NCI-H1417 (cell line): ENCODE results near the gene MSL3B.
"Not testable (repeated sequence)": the region's sequence is repeated elsewhere in the genome, so short reads cannot be mapped to it uniquely, and the experiment has no call there.

Experiments used
- DNase-seq, 3 experiments: peaks; one replicate each; lab custom pipeline; 2025; lab: John Stamatoyannopoulos, UW

Gene MSL3B

DNA sequence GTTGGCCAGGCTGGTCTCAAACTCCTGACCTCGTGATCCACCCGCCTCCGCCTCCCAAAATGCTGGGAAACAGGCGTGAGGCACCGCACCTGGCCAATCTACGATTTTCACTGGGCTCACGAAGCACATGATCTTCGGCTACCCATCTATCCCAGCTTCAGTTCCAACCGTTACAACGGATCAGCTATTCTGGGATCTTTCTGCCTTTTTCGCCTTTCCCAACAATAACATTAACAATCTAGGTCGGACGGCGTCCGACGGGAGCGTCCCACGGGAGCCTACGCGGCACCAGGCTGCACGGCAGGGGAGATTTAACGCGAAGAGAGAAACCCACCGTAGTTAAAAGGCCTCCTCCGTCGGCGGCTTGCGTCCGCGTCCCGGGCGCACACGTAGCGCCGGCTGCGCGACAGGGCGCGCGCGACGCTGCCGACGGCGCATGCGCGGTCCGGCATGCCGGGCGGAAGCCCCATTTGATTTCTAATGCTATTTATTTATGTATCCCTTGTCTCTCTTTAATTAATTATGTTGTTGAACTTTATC, at the start of gene MSL3B:
Gene MSL3B, minus strand, starts transcription at position 394 of the 540 bp plus-strand sequence.
- DNase-seq = peak in 2 of 3 experiments; percentile 62 to 71

DNA sequence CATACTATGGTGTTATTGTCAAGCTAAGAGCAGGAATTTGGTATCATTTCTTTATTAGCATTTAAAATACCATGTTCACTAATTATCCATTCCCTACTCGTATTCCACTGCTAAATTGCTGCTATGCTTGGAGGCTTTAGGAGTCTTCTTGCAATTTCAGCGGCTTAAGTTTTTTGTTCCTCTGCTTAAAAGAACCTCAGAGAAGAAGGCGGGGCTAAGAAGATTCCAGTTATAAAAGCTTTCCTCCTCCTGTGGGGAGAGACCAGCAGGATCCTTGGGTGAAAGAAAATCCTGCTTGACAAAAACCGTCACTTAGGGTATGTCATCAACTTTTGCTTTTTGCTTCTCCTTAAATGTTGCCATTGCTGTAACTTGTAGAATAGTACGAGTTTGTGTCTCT, 48.9 kb upstream of the MSL3B start, which contains the start of gene TRPM8:
Gene TRPM8, plus strand, starts transcription at position 258 of the 400 bp plus-strand sequence. CDS start 9,165 bp downstream, outside the sequence.
- no peak for DNase-seq

DNA sequence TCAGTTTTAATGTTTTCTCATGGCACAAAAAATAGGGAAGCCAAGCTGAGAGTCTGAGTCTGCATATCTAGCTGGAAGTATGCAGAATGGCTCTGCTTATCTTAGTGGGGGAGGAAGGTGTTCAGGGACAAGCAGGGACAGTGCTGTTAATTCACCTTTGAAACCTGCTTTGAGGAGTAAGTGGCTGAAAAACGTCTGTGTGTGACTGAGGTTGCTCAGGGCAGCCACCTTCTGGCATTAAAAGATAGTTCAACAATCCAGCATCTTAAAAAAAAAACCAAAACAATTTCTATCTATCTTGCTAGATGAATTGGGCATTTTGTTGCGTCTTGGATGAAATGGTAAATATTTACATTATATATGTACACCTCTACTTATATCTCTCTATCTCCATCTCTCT, 46.9 kb upstream of the MSL3B start:
- peak in 2 of 3 experiments; percentile 4 to 46 for DNase-seq

DNA sequence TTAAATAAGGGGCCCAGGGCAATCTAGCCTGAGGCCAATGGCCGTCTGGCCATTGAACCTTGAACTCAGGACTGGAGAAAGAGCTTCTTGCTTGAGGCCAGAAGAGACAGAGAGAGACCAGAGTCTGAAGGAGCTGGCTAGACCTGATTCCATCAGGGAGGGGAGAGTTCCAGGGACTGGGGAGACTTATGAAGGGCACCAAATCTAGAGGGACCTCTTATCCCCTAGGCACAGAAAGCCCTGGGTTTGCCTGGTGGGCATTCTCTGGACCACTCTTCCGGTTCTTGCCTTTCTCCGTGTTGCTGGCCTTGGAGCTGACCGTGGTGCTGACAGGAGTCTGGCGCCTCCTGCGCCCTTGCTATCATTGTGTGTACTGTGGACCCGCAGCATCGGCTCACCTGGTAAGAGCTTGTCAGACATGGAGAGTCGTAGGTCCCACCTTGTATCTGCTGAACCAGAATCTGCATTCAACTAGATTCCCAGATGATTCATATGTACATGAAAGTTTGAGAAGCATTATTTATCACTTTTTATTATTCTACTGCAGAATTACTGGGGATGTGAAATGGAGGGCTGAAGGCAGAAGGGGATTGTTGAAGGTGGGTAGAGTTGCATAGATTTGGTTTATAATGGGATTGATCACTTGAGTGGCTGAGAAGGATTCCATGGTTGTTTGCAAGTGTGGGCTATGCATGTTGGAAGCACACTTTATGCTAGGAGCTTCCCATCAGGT, 44.7 kb upstream of the MSL3B start:
- DNase-seq = no peak

DNA sequence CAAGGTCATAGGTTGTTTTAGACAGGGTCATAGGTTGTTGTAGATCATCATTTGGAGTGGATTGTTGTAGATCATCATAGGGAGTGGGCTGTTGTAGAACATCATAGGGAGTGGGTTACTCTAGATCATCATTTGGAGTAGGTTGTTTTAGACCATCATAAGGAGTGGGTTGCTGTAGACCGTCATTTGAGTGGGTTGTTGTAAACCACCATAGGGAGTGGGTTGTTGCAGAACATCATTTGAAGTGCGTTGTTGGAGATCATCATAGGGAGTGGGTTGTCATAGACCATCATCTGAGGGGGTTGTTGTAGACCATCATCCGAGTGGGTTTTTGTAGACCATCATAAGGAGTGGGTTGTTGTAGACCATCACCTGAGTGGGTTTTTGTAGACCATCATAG, 39.4 kb upstream of the MSL3B start:
- DNase-seq = no peak

DNA sequence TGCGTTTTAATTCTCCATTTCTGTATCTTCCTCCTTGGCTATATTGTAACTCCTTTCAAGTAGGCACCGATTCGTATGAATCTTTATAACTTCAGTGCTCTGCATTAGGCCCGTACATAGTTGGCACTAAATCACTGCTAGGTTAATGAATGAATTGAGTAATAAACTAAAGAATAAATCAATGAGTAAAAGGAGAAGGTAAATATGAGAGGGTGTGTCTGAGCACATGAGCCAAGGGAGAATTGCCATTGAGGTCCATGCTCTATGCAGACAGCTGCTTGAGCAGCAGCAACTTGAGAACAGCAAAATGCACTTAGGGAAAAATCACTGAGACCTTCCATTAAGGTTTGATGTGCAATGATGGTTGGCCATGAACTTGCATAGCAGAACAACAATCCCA, 37.8 kb upstream of the MSL3B start:
- DNase-seq = peak in 1 of 3 experiments; percentile 48

DNA sequence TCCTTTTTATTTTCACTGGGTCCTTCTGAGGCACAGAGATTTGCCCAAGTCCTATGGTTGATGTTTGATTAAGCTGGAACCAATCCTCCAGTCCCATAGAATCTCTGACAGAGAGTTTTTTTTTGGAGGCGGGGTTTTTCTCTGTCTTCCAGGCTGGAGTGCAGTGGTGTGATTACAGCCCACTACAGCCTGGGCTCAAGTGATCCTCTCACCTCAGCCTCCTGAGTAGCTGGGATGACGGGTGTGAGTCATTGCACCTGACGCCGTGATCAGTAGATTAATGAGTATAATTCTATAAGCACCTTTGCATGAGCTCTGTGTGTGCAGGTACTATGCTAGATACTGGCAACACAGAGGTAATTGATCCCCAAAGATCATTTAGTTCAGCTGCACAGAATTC, 33.7 kb upstream of the MSL3B start:
- DNase-seq = peak in 2 of 3 experiments; percentile 3 to 15

DNA sequence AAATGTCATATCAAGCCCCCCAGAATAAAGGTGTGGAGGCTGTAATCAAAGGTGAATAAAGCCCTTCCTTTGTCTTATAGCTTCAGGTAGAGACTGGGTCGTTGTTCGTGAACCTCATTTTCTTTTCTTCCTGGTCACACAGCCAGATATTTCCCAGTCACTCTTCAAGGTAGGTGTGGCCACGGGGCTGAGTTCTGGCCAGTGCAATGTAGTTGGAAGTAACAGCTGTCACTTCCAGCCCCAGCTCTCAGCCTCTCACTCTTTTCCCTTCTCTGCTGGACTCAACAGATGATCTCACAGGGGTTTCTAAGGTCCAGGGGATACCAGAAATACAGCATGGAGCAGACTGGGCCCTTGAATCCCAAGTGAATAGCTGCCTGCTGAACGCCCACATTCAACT, 33.2 kb upstream of the MSL3B start:
- DNase-seq = no peak

DNA sequence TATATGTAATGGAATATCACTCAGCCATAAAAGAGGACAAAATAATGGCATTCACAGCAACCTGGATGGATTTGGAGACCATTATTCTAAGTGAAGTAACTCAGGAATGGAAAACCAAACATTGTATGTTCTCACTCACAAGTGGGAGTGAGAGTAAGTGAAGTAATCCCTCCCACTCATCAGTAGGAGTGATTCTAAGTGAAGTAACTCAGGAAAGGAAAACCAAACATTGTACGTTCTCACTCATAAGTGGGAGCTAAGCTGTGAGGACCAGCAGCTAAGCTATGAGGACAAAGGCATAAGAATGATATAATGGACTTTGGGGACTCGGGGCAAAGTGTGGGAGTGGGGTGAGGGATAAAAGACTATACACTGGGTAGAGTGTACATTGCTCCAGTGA, 28.1 kb upstream of the MSL3B start:
- not testable (repeated sequence) for DNase-seq

DNA sequence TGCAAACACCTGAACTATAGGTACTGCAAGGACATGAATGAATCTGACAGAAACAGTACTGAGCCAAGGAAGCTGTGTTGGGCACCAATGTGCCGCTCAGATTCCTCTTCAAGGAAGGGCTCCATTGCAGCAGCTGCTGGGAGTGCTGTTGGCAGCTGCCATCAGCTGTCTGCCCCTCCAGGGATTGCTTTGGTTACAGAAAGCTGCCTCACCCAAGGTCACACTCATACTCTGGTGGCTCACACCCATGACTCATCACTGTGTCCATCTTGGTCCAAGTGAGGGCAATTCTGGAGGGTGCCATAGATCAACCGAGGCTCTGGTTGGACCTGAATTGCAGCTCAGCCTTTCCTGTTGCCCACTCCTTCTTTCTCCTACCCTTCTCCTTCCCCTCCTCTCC, 24.6 kb upstream of the MSL3B start:
- no peak for DNase-seq

DNA sequence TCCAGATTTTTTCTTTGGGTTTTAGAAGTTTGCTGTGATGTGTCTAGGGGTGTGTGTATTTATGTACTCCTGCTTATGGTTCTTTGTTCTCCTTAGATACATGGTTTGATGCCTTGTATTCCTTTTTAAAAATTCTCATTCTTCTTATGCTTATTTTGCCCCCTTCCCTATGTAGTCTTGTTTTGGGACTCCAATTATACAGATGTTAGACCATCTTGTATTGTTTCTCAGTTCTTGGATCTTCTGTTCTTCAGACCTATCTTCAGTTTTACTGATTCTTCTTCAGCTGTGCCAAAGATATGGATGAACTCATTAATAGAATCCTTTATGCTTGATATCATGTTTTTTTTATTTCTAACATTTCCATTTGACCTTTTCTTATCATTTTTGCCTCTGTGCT, 14.2 kb upstream of the MSL3B start:
- DNase-seq = no peak

DNA sequence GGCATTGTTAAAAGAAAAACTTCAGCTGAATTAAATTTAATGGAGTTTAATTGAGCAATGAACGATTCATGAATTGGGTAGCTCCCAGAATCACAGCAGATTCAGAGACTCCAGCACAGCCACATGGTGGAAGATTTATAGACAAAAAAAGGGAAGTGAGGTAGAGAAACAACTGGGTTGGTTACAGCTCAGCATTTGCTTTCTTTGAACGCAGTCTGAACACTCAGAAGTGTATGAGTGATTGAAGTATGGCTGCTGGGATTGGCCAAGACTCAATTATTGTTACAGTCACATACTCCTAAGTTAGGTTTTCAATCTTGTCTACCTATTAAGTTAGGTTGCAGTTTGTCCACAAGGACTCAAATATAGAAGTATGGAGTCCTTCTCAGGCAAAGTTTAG, 3.9 kb upstream of the MSL3B start:
- DNase-seq = not testable (repeated sequence)

DNA sequence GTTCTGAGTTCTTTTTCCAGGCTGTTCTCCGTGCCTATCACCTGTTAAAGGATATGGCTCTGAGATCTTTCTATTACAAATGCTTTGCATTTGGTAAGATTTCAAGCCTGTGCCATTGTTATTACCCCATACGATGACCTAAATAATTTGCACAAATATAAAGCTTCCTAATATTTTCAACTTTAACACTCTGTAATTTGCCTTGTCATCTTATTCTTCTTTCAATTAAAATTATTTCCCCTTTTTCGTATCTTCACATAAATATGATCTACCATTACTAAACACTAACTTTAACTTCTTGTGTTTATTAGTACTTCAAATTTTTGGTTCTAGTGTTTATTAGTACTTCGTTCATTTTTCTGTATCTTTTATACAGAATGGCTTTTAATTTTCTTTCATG, 3.2 kb upstream of the MSL3B start:
- no peak for DNase-seq

DNA sequence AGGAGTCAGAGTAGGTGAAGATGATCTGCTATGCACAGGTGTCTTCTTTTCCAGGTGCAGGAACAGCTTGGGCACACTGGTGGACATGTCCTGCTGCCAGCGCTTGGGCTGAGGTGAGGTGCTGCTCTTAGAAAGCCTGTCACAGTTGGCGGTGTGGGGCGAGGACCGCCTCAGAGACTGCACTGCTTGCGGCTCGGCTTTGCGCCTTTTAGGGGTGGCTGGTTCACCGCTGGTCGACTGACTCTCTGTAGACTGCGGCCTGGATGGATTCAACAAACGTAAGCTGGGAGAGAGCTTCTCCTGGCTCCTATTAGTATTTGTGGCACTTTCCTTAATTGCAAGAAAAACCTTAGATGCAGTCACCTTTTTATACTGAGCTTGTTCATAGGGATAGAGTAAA, 1.7 kb downstream of the MSL3B start:
- no peak for DNase-seq

DNA sequence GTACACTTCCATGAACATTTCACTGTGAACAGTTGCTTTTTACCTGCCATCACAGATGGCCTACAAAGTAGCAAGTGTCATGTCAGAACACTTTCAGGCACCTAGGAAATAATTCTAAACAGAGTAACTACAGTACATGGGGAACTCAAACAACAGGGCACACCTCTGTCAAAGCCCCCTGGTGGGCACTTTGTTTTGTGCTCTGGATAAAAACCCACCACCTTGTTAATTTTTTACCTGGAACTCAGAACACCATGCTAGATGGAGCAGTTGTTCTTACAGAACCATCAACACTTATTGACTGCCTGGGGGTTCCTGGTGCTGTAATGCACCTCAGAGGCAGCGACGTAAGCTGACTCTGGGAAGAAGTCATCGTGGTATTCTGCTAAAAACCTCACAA, 2.3 kb downstream of the MSL3B start:
- no peak for DNase-seq

DNA sequence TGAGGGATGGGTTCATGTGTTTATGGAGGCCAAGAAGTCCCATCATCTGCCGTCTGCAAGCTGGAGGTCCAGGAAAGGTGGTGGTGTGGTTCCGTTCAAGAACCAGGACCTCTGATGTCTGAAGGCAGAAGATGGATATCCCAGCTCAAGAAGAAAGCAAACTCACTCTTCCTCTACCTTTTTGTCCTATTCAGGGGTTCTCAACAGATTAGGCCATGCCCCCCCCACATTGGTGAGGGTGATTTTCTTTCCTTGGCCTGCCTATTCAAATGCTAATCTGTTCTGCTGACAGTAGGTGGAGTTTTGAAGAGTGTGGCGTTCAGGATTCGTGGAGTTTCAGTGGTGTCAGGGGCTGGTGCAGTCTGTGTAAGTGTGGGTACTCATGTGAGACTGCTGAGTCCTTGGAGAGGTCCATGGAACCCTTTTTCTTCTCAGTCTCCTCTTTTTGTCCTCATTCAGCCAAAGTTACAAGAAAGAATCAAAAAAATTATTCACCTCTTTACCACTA, 5.9 kb downstream of the MSL3B start:
- DNase-seq = no peak

DNA sequence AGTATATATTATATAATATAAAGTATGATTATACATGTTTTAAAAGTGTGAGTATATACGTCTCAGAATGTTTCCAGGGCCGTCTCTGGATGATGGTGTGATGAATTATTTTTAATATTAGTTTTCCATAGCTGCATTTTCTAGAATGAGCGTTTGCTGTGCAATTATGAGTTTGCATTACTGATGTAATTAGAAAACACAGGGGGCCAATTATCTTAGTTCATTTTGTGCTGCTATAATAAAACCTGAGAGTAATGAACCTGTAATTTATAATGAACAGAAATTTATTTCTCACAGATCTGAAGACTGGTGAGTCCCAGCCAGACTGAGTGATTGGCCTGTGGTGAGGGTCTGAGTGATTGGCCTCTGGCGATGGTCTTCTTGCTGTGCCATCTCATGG, 9.9 kb downstream of the MSL3B start:
- peak in 1 of 3 experiments; percentile 41 for DNase-seq

DNA sequence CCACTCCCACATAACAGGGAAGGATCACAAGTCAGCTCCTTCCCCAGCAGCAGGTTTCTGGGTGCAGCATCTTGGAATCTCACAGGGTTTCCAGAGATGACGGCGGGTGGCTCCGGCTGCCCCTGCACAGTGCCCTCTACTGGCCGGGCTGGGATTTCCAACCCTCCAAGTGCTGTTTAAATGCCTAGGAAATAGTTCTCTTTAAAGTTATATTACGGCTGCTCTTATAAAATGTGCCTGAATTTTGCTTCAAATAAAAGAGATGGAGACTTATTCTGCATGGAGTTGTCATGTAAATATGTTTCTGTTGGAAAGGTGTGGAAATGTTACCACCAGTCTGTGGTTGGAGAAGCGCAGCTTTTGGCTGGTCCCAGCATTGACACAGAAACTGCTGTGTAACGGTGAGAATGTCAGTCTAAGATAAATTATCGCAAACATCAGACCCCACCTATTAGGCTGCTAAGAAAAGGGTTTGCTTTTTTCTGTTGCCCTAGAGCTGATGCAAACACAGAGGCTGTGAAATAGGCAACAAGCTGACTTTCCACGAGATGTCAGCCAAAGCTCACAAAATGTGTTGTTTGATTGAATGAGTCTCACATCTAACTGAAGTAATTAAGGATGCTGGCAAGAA, 10.6 kb downstream of the MSL3B start:
- DNase-seq = peak; percentile 3 to 59 (median 8)

DNA sequence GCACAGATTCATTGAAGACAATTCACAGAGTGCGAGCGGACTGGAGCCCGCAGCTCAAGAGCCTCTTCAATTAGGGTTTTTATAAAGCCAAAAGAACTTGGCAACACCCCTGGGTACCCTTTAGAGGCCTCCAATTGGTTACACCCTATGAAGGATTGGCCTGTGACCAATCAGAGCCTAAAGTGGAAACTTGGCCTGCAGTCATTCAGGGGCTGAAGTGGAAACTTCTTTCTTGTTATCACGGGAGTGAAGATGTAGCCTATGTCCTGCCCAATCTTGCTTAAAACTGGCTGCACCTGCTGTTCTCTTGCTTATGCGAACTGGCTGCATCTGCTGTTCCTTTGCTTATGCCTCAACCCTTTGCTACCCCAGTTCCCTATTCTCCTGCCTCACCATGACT, 12.0 kb downstream of the MSL3B start:
- no peak for DNase-seq

DNA sequence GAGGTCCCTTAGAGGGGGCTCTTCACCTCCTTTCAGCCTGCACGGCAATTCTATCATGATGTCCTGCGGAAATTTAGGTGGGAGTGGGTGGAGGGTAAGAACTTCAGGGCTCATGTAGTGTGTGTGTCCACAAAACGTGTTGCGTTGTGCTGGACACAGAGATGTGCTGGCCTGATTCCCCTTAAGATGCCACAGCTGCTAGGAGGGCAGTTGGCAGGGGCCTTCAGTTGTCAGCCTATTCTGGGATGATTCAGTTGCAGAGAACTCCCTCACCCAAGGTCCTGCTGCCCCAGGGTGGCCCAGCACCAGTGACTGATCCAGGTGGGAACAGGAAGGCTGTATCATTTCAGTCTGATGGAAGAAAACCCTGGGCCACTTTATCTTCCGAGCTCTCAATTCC, 12.8 kb downstream of the MSL3B start:
- no peak for DNase-seq

DNA sequence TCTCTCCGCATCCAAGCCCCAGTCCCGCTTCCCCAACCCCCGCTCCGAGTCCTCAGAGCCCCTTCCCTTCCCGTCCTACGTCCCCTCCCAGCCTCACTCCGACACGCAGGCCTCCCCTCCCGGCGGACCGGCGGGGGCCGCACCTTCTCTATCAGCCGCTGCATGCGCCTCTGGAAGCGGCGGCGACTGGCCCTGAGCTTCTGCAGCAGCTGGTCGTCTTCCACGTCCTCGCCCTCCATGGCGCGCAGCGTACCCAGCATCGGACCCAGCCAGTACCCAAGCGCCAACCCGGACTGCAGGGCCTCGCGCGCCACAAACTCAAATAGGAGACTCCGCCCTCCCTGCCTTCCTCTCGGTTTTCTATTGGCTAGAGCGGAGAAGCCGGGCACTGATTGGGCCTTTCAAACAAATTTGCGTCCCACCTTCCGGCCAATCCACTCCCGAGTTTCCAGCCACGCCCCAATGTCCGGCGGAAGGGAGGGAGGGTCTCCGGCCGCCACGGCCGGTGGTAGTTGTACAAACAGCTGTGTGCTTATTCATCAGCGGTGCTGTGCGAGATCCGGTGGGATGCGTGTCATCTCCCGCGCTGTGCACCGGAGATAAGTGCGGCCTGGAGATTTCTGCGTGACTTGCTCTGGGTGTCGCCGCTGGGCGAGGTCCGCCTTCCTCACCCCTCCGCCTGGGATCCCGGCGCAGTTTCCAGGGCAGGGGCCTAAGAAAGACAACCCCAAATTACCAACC, 13.8 kb downstream of the MSL3B start, which contains the start of gene HJURP:
Gene HJURP, minus strand, starts transcription at position 295 of the 741 bp plus-strand sequence. Its CDS starts 35 bp downstream, at position 260.
- DNase-seq = peak; percentile 90 to 98 (median 94)

DNA sequence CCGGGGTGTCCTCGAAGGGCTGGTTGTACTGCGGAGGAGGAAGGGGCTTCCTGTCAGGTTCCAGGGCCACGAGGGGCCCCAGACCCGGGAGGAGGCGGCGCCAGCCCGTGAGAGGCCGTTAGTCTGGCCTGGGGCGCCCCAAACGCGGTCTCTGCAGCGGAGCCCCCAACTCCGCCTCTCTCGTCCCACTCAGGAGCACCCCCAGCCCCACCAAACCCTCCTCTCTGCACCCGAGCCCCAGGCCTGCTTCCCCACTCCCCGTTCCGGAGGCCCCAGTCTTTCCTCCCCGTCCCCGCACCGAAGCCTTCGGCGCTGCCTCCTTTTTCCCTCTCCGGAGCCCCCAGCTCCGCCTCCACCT, 14.3 kb downstream of the MSL3B start:
- peak in 1 of 3 experiments; percentile 48 for DNase-seq
